Stomach (tissue), 9 donors: Measurements from ENCODE around the gene ARL5C. TPM values are rescaled to one million over a fixed set of nuclear protein-coding genes. Genes with fewer than 3 reads are reported as not detected.

Source experiments
- DNase-seq, 2 donors: peaks; one replicate each; pipeline versions ENCODE4 v3.0.0 to v3.0.0-alpha.2; 2013 to 2019
- H3K27ac ChIP-seq, 5 donors: fragments of 200-600 bp in 4 of 5; sonication (generic) in 4 of 5; one replicate each; pipeline ENCODE4 v1.5.1; 2013 to 2019; ENCODE audit warnings: mild to moderate bottlenecking in 1 of 5, moderate library complexity in 1 of 5
- H3K27me3 ChIP-seq, 3 donors: fragments of 200-600 bp; sonication (generic); one replicate each; pipeline ENCODE4 v1.5.1; 2017 to 2019; ENCODE audit warnings: mixed run types in 1 of 3
- H3K36me3 ChIP-seq, 4 donors: fragments of 200-600 bp; sonication (generic); 1 replicate in 3 of 4; 2 replicates in 1 of 4; pipeline ENCODE4 v1.5.1; 2016 to 2019
- H3K4me1 ChIP-seq, 4 donors: fragments of 200-600 bp; sonication (generic); one replicate each; pipeline ENCODE4 v1.5.1; 2016 to 2019
- H3K4me3 ChIP-seq, 4 donors: fragments of 200-600 bp; sonication (generic) in 3 of 4; one replicate each; pipeline ENCODE4 v1.5.1; 2016 to 2019; ENCODE audit warnings: mild to moderate bottlenecking in 1 of 4
- H3K9me3 ChIP-seq, 4 donors: fragments of 200-600 bp; sonication (generic); one replicate each; pipeline ENCODE4 v1.5.1; 2016 to 2019
- CTCF ChIP-seq, 7 experiments: fragments of 450-650 bp in 4 of 7; fragments of 200-600 bp in 3 of 7; sonication (generic) in 3 of 7; IDR thresholded peaks; one replicate each; pipeline ENCODE4 v1.5.1; 2016 to 2019; ENCODE audit warnings: antibody characterized with exemption in 7 of 7, control low read depth in 2 of 7, mild to moderate bottlenecking in 1 of 7
- EP300 ChIP-seq: sonication (generic); formaldehyde crosslinking; IDR thresholded peaks from one replicate; pipeline ENCODE4 v1.6.1; 2017; ENCODE audit warnings: antibody characterized with exemption
- POLR2A ChIP-seq, 4 donors: fragments of 450-650 bp; IDR thresholded peaks; one replicate each; pipeline ENCODE4 v1.6.1; 2016; ENCODE audit warnings: antibody characterized with exemption in 4 of 4, control low read depth in 2 of 4, mild to moderate bottlenecking in 1 of 4, moderate library complexity in 1 of 4
- POLR2AphosphoS5 ChIP-seq, 3 donors: sonication (generic); formaldehyde crosslinking; IDR thresholded peaks; one replicate each; pipeline ENCODE4 v1.6.1; 2016; ENCODE audit warnings: antibody characterized with exemption in 3 of 3
- WGBS, 5 donors: extraction: QIAGEN DNeasy Blood & Tissue Kit in 3 of 5; methylation state at CpG; one replicate each; pipeline versions ENCODE4 v1.1.5 to v1.1.7; 2013 to 2018; 5-methylcytosine and 5-hydroxymethylcytosine counted together
- intact Hi-C: fragments of 100-400 bp; cut with DNase I; formaldehyde crosslinking; loops from one replicate; pipeline ENCODE4 v1.15.1; 2023; ENCODE audit warnings: low total_unique reads
- polyA plus RNA-seq, 3 donors: library from polyadenylated mRNA; stranded (reverse); fragments of 200-250 nt; gene quantifications; one replicate each; pipeline ENCODE4 v1.2.3, GENCODE V29; 2013
- total RNA-seq, 5 donors: library from RNA; depleted of rRNA; stranded (reverse); fragments of >200 nt; gene quantifications; one replicate each; pipeline versions ENCODE4 v1.1.0 to v1.2.3, GENCODE V29; 2014 to 2016
- donor health status: healthy with polysubstance abuse.
- donor health status: Bipolar disorder and iron deficiency.
- donor health status: healthy.

Gene ARL5C
- total and polyA plus RNA-seq, 8 donors = not detected

- 79 to 90% (median 81%) methylated on average over 9 to 11 of the region's 11 CpGs for whole genome bisulfite sequencing, 5 donors
- TF ChIP-seq POLR2A (IDR thresholded peaks at IDR 0.05) (no peak), POLR2AphosphoS5 (IDR thresholded peaks at IDR 0.05) (no peak), EP300 (no peak), CTCF (IDR thresholded peaks at IDR 0.05) (no peak)
- Histone ChIP-seq H3K27me3 (peaks cover 0 to 48% (median 18%) of the 10 kb centered on the region in 3 donors), H3K4me3 (no peak overlapping the region), H3K9me3 (no peaks in the 10 kb centered on the region), H3K4me1 (peaks cover 15 to 28% (median 25%) of the 10 kb centered on the region in 4 donors), H3K36me3 (no peaks in the 10 kb centered on the region), H3K27ac (no peak overlapping the region)
- DNase-seq = no peak
- intact Hi-C loops = no loop called here
Measured at GRCh38 chr17:39212195-39212810, 46.3 kb upstream of the ARL5C start.

GRCh38 chr17:39210093-39210434, 44.1 kb upstream of the ARL5C start:
- no peak for DNase-seq
- Histone ChIP-seq H3K27ac (peak overlapping the region in 2 of 5 donors; percentile 16 to 61), H3K9me3 (no peaks in the 10 kb centered on the region), H3K4me1 (peaks cover 15 to 28% (median 25%) of the 10 kb centered on the region in 4 donors), H3K27me3 (peaks cover 0 to 31% (median 10%) of the 10 kb centered on the region in 3 donors), H3K36me3 (peaks cover 2 to 3% (median 3%) of the 10 kb centered on the region in 4 donors), H3K4me3 (peak overlapping the region; percentile 24 to 47 (median 44))
- intact Hi-C loops = no loop called here
- WGBS, 5 donors = 12 to 30% (median 16%) methylated on average over 9 to 22 of the region's 22 CpGs
- TF ChIP-seq POLR2A (IDR thresholded peaks at IDR 0.05) (no peak), POLR2AphosphoS5 (IDR thresholded peaks at IDR 0.05) (no peak), CTCF (IDR thresholded peaks at IDR 0.05) (no peak), EP300 (no peak)

GRCh38 chr17:39209317-39210092, 43.5 kb upstream of the ARL5C start:
- 0 to 3% (median 3%) methylated on average over 9 to 39 of the region's 39 CpGs for WGBS, 5 donors
- peak overlapping the region; percentile 24 to 47 (median 44) for H3K4me3 ChIP-seq
- H3K27ac ChIP-seq = peak overlapping the region in 2 of 5 donors; percentile 16 to 61
- peak; percentile 67 to 94 for DNase-seq
- H3K9me3 ChIP-seq = no peaks in the 10 kb centered on the region
- H3K36me3 ChIP-seq = peaks cover 8 to 9% (median 8%) of the 10 kb centered on the region in 4 donors
- peaks cover 0 to 31% (median 10%) of the 10 kb centered on the region in 3 donors for H3K27me3 ChIP-seq
- intact Hi-C loops = loop anchor here (5.0 kb wide), 1 partner anchor 33 kb away; no protein-coding TSS in a partner anchor
- TF ChIP-seq POLR2AphosphoS5 (IDR thresholded peaks at IDR 0.05) (peak in 1 of 3 donors; percentile 28), EP300 (no peak)
- peaks cover 15 to 28% (median 25%) of the 10 kb centered on the region in 4 donors for H3K4me1 ChIP-seq

- intact Hi-C loops = loop anchor here (5.0 kb wide), 1 partner anchor 33 kb away; no protein-coding TSS in a partner anchor
- peak overlapping the region in 1 of 5 donors; percentile 61 for H3K27ac ChIP-seq
- DNase-seq = peak; percentile 36 to 74
- H3K27me3 ChIP-seq = peaks cover 0 to 31% (median 10%) of the 10 kb centered on the region in 3 donors
- H3K36me3 ChIP-seq = peaks cover 14 to 15% (median 14%) of the 10 kb centered on the region in 4 donors
- TF ChIP-seq POLR2AphosphoS5 (IDR thresholded peaks at IDR 0.05) = no peak
- no peak for TF ChIP-seq POLR2A (IDR thresholded peaks at IDR 0.05)
- TF ChIP-seq CTCF (IDR thresholded peaks at IDR 0.05) = no peak
- no peak for TF ChIP-seq EP300
- H3K4me1 ChIP-seq = peaks cover 15 to 28% (median 25%) of the 10 kb centered on the region in 4 donors
- no peaks in the 10 kb centered on the region for H3K9me3 ChIP-seq
- H3K4me3 ChIP-seq = no peak overlapping the region
- WGBS, 5 donors = 37 to 58% (median 47%) methylated on average over 5 to 8 of the region's 8 CpGs
Measured at GRCh38 chr17:39208893-39209292, 42.9 kb upstream of the ARL5C start.
